Fibroblast of villous mesenchyme (primary cell): ENCODE measurements around the gene PLXDC2. TPM values are rescaled to one million over a fixed set of nuclear protein-coding genes. Genes with fewer than 3 reads are reported as not detected.

Source experiments
- DNase-seq: peaks from one replicate; pipeline ENCODE4 v3.0.0-alpha.2; 2010; ENCODE audit warnings: low read depth
- H3K4me3 ChIP-seq: 2 replicates; pipeline ENCODE4 v1.5.1; 2011; ENCODE audit warnings: low read depth, mild to moderate bottlenecking, low read length
- CTCF ChIP-seq: IDR thresholded peaks from 2 replicates; pipeline ENCODE4 v1.5.1; 2012; ENCODE audit warnings: low read depth, mild to moderate bottlenecking, low read length; ENCODE audit not compliant: insufficient read depth
- total RNA-seq: library from RNA; depleted of rRNA; stranded (reverse); fragments of >200 nt; gene quantifications from 2 replicates; pipeline ENCODE4 v1.2.3, GENCODE V29; 2012

The PLXDC2 gene
- total RNA-seq, 1 donor, result 19.0 TPM

GRCh38 chr10:19921300-19922140, 105.3 kb downstream of the PLXDC2 start:
- DNase-seq, result peak; percentile 61
- H3K4me3 ChIP-seq, result no peak overlapping the region
- TF ChIP-seq CTCF, result no peak

DNA sequence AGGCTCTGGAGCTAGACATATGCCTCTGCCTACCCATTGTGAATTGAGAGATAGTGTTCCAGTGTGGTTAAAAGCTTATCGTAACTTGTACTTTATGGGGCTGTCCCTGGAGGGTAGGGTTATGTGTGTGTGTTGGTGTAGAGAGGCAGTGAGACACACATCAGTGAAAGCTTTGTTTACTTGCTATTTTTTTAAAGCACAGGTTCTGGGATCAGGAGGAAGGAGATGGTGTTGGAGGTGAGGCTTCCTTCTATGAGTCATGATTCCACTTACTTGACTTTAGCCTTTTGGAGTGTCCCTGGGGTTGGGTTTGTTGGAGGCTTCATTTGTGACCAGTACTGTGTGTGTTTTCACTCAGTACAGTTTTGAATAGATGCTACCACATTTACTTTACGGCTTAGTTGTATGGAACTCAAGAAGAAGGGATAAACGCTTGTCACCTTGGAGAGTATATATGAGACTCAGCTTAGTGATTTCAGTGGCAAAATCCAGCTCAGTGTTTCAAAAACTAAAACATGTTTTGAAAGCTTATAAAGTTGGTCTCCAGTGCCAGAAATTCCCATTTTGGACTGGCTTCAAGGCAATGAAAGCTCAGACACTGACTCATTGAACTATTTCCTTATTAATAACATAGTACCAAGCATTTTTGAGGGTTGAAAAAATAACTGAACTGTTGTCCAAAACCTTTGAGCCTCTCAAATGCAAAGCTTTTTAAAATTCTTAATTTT, 106.2 kb downstream of the PLXDC2 start:
- TF ChIP-seq CTCF, result no peak
- no peak overlapping the region for H3K4me3 ChIP-seq
- DNase-seq, result peak; percentile 64

GRCh38 chr10:19925064-19925463, 108.8 kb downstream of the PLXDC2 start:
- DNase-seq, result no peak
- no peak overlapping the region for H3K4me3 ChIP-seq
- TF ChIP-seq CTCF, result no peak

GRCh38 chr10:19928936-19929335, 112.7 kb downstream of the PLXDC2 start:
- no peak for DNase-seq
- no peak overlapping the region for H3K4me3 ChIP-seq
- TF ChIP-seq CTCF, result no peak

- peak; percentile 40 for DNase-seq
- no peak overlapping the region for H3K4me3 ChIP-seq
- TF ChIP-seq CTCF, result no peak
These were observed 113.4 kb downstream of the PLXDC2 start for GRCh38 chr10:19929506-19930140.

DNA sequence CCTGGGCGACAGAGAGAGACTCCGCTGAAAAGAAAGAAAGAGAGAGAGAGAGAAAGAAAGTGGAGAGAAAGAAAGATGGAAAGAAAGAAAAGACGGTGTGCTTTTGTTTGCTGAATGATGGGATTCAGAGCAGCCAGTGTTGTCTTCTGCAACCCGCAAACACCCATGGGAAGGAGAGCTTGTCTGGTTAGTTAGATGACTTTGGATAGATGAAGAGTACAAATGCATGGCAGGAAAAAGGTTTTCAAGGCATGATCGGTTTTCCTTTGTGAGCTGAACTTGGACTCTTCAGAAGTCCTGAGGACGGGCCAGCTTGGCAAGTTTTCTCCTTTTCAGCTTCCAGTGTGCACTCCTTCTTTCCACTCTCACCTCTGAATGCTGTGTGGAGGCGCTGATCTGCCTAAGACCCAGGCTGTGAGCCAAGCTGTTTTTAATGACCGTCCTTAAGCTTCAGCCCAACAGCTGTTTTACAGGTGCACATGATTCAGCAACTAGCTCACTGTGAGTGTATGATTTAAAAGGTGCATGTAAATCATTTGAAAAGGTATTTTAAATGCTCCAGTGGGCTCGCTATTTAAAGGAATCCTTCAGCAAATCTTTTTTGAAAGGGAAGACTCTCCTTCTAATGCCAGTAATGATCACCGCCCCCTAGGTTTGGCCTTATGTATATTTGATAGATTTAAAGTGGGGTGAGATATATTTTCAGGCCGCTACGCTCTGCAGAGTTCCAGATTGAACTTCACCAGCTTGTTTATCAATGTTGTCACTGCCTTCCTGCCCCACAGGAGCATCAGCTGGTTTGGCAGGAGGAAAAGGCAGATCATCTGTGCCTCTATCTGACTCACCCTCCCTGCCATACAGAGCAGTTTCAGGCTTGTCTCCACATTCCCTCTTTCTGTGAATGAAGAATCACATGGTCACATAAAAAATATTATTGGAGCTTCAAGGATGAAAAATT, 115.0 kb downstream of the PLXDC2 start:
- TF ChIP-seq CTCF, result no peak
- no peak overlapping the region for H3K4me3 ChIP-seq
- DNase-seq, result peak; percentile 53
